SK-N-MC (cell line): Measurements from ENCODE around the gene GRB14.
"Not testable (repeated sequence)": the region's sequence is repeated elsewhere in the genome, so short reads cannot be mapped to it uniquely, and the experiment has no call there.

Experiments
- DNase-seq: peaks from one replicate; pipeline ENCODE4 v3.0.0-alpha.2; 2011; ENCODE audit warnings: low read depth, low spot score
- H3K27ac ChIP-seq: fragments of 200-600 bp; sonication (generic); 2 replicates; pipeline ENCODE4 v1.5.1; 2016; ENCODE audit warnings: mixed run types
- H3K36me3 ChIP-seq: fragments of 200-600 bp; sonication (generic); 2 replicates; pipeline ENCODE4 v1.6.1; 2017; ENCODE audit warnings: antibody characterized with exemption, low read length, mixed read lengths; ENCODE audit not compliant: insufficient read depth
- H3K4me3 ChIP-seq: fragments of 200-600 bp; sonication (generic); 2 replicates; pipeline ENCODE4 v1.5.1; 2016
- H3K9ac ChIP-seq: fragments of 200-600 bp; sonication (generic); 2 replicates; pipeline ENCODE4 v1.8.0; 2017; ENCODE audit warnings: mixed run types, mixed read lengths; ENCODE audit not compliant: insufficient read length
- H3K9me3 ChIP-seq: fragments of 200-600 bp; sonication (generic); 2 replicates; pipeline ENCODE4 v1.6.1; 2017; ENCODE audit warnings: low read depth, mild to moderate bottlenecking, antibody characterized with exemption, low read length, moderate library complexity, mixed read lengths
- EZH2 ChIP-seq: fragments of 200-600 bp; sonication (generic); IDR thresholded peaks from one replicate; pipeline ENCODE4 v1.6.1; 2017; ENCODE audit warnings: antibody characterized with exemption
- FOXP2 ChIP-seq: optimal IDR thresholded peaks from 2 replicates; pipeline ENCODE3; 2011; ENCODE audit warnings: mild to moderate bottlenecking, moderate library complexity; ENCODE audit not compliant: insufficient read depth; ENCODE audit errors: extremely low read length, control extremely low read depth
- POLR2AphosphoS5 ChIP-seq: IDR thresholded peaks from 2 replicates; pipeline ENCODE4 v1.6.1; 2012; ENCODE audit warnings: mild to moderate bottlenecking, low read depth, low read length, borderline replicate concordance

Gene GRB14

GRCh38 chr2:164479460-164479859, 141.8 kb downstream of the GRB14 start:
- no peak overlapping the region for H3K27ac ChIP-seq
- no peak overlapping the region for H3K4me3 ChIP-seq
- TF ChIP-seq POLR2AphosphoS5 (no peak), EZH2 (no peak), FOXP2 (no peak)
- peak; percentile 52 for DNase-seq
- H3K36me3 ChIP-seq = no peaks in the 10 kb centered on the region
- no peak overlapping the region for H3K9ac ChIP-seq
- no peaks in the 10 kb centered on the region for H3K9me3 ChIP-seq

- Histone ChIP-seq H3K4me3 (no peak overlapping the region), H3K9me3 (no peaks in the 10 kb centered on the region)
These were observed 143.1 kb downstream of the GRB14 start for GRCh38 chr2:164478205-164478604.

DNA sequence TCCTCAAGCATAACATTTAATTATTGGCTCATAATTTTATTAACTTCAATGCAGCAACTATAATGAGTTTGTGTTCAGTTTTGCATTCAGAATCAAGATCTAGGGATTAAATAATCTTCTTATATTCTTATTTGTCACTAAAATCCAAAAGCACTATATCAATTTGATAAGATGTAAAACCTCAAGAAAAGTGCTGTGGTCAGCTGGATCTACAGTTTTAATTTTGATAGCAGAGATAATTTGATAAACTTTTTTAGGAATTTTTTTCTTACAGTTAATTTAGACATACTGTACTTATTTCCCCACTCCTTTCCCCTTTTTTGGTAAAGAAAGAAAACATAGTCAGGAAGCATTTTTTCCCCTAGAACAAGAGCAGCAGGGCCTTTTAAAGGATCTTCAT, 146.4 kb downstream of the GRB14 start:
- no peak overlapping the region for H3K9ac ChIP-seq
- DNase-seq = no peak
- TF ChIP-seq EZH2 = no peak
- TF ChIP-seq POLR2AphosphoS5 = no peak
- no peak for TF ChIP-seq FOXP2
- H3K4me3 ChIP-seq = no peak overlapping the region
- H3K9me3 ChIP-seq = no peaks in the 10 kb centered on the region
- H3K27ac ChIP-seq = no peak overlapping the region
- H3K36me3 ChIP-seq = no peaks in the 10 kb centered on the region

More at GRCh38 chr2:164478205-164478604, 143.1 kb downstream of the GRB14 start:
- TF ChIP-seq POLR2AphosphoS5 = no peak
- no peak for TF ChIP-seq EZH2
- no peak for TF ChIP-seq FOXP2
- no peaks in the 10 kb centered on the region for H3K36me3 ChIP-seq
- no peak overlapping the region for H3K27ac ChIP-seq
- DNase-seq = no peak
- H3K9ac ChIP-seq = no peak overlapping the region

DNA sequence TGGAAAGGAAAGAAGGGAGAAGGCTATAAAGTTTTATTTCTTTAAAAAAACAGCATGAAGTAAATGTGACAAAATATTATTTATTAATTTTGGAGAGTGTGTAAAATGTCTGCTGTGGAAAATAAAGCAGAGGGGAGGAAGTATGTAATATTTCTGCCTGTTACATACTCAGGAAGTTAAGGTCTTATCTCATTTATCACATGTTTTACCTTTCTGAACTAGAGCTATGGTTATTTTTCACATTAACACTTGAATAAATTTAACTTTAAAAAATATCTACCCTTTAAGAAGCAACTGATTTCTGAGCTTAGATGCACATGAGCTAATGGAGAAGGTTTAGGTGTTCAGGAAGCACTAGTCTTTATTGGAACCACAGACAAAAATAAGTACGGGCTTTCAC, 148.3 kb downstream of the GRB14 start:
- TF ChIP-seq FOXP2 (no peak), EZH2 (no peak), POLR2AphosphoS5 (no peak)
- H3K9me3 ChIP-seq = no peaks in the 10 kb centered on the region
- DNase-seq = no peak
- H3K9ac ChIP-seq = no peak overlapping the region
- no peaks in the 10 kb centered on the region for H3K36me3 ChIP-seq
- no peak overlapping the region for H3K27ac ChIP-seq
- H3K4me3 ChIP-seq = no peak overlapping the region

DNA sequence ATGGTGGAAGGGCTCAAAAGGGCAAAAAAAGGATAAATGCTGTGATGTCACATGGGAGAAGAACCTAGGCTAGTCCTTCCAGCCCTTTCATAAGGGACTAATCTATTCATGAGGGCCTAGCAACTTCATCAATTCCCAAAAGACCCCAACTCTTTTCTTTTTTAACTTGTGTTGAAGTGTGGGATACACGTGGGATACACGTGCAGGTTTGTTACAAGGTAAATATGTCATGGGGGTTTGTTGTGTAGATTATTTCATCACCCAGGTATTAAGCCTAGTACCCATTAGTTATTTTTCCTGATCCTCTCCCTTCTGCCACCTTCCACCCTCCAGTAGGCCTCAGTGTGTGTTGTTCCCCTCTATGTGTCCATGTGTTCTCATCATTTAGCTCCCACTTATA, 156.2 kb downstream of the GRB14 start:
- H3K4me3 ChIP-seq, DNase-seq, H3K36me3 ChIP-seq, H3K9ac ChIP-seq, H3K9me3 ChIP-seq, H3K27ac ChIP-seq: not testable (repeated sequence)

GRCh38 chr2:164464376-164464775, 156.9 kb downstream of the GRB14 start:
- Histone ChIP-seq H3K9me3 (no peaks in the 10 kb centered on the region), H3K27ac (no peak overlapping the region), H3K4me3 (no peak overlapping the region), H3K9ac (no peak overlapping the region), H3K36me3 (no peaks in the 10 kb centered on the region)
- no peak for DNase-seq
- TF ChIP-seq POLR2AphosphoS5 (no peak), EZH2 (no peak)

GRCh38 chr2:164458792-164459191, 162.5 kb downstream of the GRB14 start:
- no peak for TF ChIP-seq POLR2AphosphoS5
- TF ChIP-seq EZH2 = no peak
- no peak for TF ChIP-seq FOXP2
- H3K9ac ChIP-seq = no peak overlapping the region
- no peak overlapping the region for H3K4me3 ChIP-seq
- DNase-seq = no peak
- H3K9me3 ChIP-seq = no peaks in the 10 kb centered on the region
- H3K27ac ChIP-seq = no peak overlapping the region
- no peaks in the 10 kb centered on the region for H3K36me3 ChIP-seq

DNA sequence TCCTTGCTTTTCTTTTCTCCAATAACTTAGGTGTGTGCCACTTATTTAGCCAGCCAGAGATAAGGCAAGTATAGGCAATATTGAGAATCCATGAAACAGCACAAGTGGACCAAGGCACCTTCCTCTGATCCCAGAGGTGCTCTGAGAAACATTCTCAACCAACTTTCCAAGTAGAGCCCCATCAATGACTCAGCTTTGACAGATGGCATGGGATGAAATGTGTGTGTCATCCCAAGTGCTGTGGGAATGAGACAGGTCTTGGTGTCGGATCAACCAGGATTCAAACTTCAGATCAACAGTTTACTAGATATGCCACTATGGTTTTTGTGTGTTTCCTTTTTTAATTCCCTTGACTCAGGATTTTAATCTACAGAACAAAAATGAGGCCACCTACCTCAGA, 164.0 kb downstream of the GRB14 start:
- no peak for DNase-seq
- TF ChIP-seq FOXP2 (no peak), POLR2AphosphoS5 (no peak), EZH2 (no peak)

GRCh38 chr2:164456619-164457018, 164.7 kb downstream of the GRB14 start:
- no peaks in the 10 kb centered on the region for H3K36me3 ChIP-seq
- no peak overlapping the region for H3K27ac ChIP-seq
- DNase-seq = peak; percentile 44

More for the DNA sequence above, 164.0 kb downstream of the GRB14 start:
- Histone ChIP-seq H3K4me3 (no peak overlapping the region), H3K9ac (no peak overlapping the region), H3K36me3 (no peaks in the 10 kb centered on the region), H3K9me3 (no peaks in the 10 kb centered on the region), H3K27ac (no peak overlapping the region)

More at GRCh38 chr2:164456619-164457018, 164.7 kb downstream of the GRB14 start:
- no peak for TF ChIP-seq EZH2
- no peak for TF ChIP-seq FOXP2
- TF ChIP-seq POLR2AphosphoS5 = no peak
- no peak overlapping the region for H3K9ac ChIP-seq
- no peak overlapping the region for H3K4me3 ChIP-seq
- H3K9me3 ChIP-seq = no peaks in the 10 kb centered on the region
